CD14-positive monocyte (primary cell): ENCODE data around the gene ME3. TPM values are rescaled to one million over a fixed set of nuclear protein-coding genes. Genes with fewer than 3 reads are reported as not detected.

Source experiments
- DNase-seq, 3 donors: peaks; one replicate each; pipeline ENCODE4 v3.0.0-alpha.2; 2011 to 2022
- H2AFZ ChIP-seq: 2 replicates; pipeline ENCODE4 v1.6.0; 2012; ENCODE audit warnings: mild to moderate bottlenecking, low read depth, low read length, inconsistent platforms; ENCODE audit not compliant: insufficient read depth, poor library complexity, severe bottlenecking
- H3K27ac ChIP-seq, 2 donors: 1 replicate in 1 of 2; 2 replicates in 1 of 2; pipeline ENCODE4 v1.5.1; 2012 to 2013; ENCODE audit warnings: low read length in 2 of 2, control low read depth in 1 of 2, inconsistent platforms in 1 of 2, low read depth in 1 of 2, mild to moderate bottlenecking in 1 of 2
- H3K27me3 ChIP-seq, 2 donors: one replicate each; pipeline versions ENCODE4 v1.6.0 to v1.6.1; 2011 to 2013; ENCODE audit warnings: low read length in 2 of 2; ENCODE audit not compliant: control insufficient read depth in 2 of 2, insufficient read depth in 2 of 2
- H3K36me3 ChIP-seq, 2 donors: replicated peaks in 1 of 2; 1 replicate in 1 of 2; 2 replicates in 1 of 2; pipeline versions ENCODE4 v1.5.1 to v1.6.1; 2012 to 2013; ENCODE audit warnings: low read length in 2 of 2, control low read depth in 1 of 2, inconsistent platforms in 1 of 2, mild to moderate bottlenecking in 1 of 2; ENCODE audit not compliant: insufficient read depth in 2 of 2, control insufficient read depth in 1 of 2
- H3K4me1 ChIP-seq, 2 donors: 1 replicate in 1 of 2; 2 replicates in 1 of 2; pipeline versions ENCODE4 v1.5.1 to v1.6.1; 2012 to 2013; ENCODE audit warnings: low read length in 2 of 2, control low read depth in 1 of 2, inconsistent platforms in 1 of 2, mild to moderate bottlenecking in 1 of 2, moderate library complexity in 1 of 2; ENCODE audit not compliant: insufficient read depth in 2 of 2, control insufficient read depth in 1 of 2
- H3K4me2 ChIP-seq: replicated peaks from 2 replicates; pipeline ENCODE3; 2012; ENCODE audit warnings: low read length, moderate library complexity, mild to moderate bottlenecking; ENCODE audit not compliant: poor library complexity, severe bottlenecking; ENCODE audit errors: extremely low read depth
- H3K4me3 ChIP-seq, 3 experiments: fragments of 200-600 bp in 1 of 3; sonication (generic) in 1 of 3; replicated peaks in 1 of 3; 1 replicate in 2 of 3; 2 replicates in 1 of 3; pipeline ENCODE4 v1.5.1; 2011 to 2013; ENCODE audit warnings: low read length in 3 of 3, mild to moderate bottlenecking in 3 of 3, control low read depth in 2 of 3, low read depth in 2 of 3, inconsistent platforms in 1 of 3, moderate library complexity in 1 of 3
- H3K79me2 ChIP-seq: 2 replicates; pipeline ENCODE4 v1.6.0; 2012; ENCODE audit warnings: mild to moderate bottlenecking, control low read depth, inconsistent platforms, low read length, moderate library complexity; ENCODE audit not compliant: insufficient read depth
- H3K9ac ChIP-seq: 2 replicates; pipeline ENCODE4 v1.6.0; 2017; ENCODE audit warnings: low read length, mild to moderate bottlenecking; ENCODE audit not compliant: insufficient read depth, poor library complexity, severe bottlenecking
- H3K9me3 ChIP-seq, 2 donors: replicated peaks in 1 of 2; 1 replicate in 1 of 2; 2 replicates in 1 of 2; pipeline versions ENCODE4 v1.5.1 to v1.6.1; 2012 to 2013; ENCODE audit warnings: low read length in 2 of 2, control low read depth in 1 of 2; ENCODE audit not compliant: control insufficient read depth in 1 of 2, insufficient read depth in 1 of 2
- H4K20me1 ChIP-seq: 2 replicates; pipeline ENCODE4 v1.6.0; 2012; ENCODE audit warnings: mild to moderate bottlenecking, low read length, control low read depth, moderate library complexity; ENCODE audit not compliant: insufficient read depth
- H3K27ac Mint-ChIP-seq, 7 donors: one replicate each; pipeline ENCODE4 v1.8.0; 2020; ENCODE audit warnings: mild to moderate bottlenecking in 7 of 7, mixed read lengths in 7 of 7, moderate library complexity in 6 of 7, inconsistent platforms in 2 of 7
- H3K27me3 Mint-ChIP-seq, 3 donors: one replicate each; pipeline ENCODE4 v1.8.0; 2021 to 2022; ENCODE audit warnings: low read depth in 3 of 3, mild to moderate bottlenecking in 3 of 3, mixed read lengths in 3 of 3, moderate library complexity in 3 of 3, inconsistent platforms in 1 of 3
- H3K36me3 Mint-ChIP-seq, 2 donors: one replicate each; pipeline ENCODE4 v1.8.0; 2020; ENCODE audit warnings: mixed read lengths in 2 of 2, inconsistent platforms in 1 of 2, mild to moderate bottlenecking in 1 of 2
- H3K4me1 Mint-ChIP-seq: one replicate; pipeline ENCODE4 v1.8.0; 2020; ENCODE audit warnings: mild to moderate bottlenecking, mixed read lengths
- H3K4me3 Mint-ChIP-seq, 2 donors: one replicate each; pipeline ENCODE4 v1.8.0; 2020; ENCODE audit warnings: mild to moderate bottlenecking in 2 of 2, mixed read lengths in 2 of 2, moderate library complexity in 1 of 2
- H3K9me3 Mint-ChIP-seq, 7 donors: one replicate each; pipeline ENCODE4 v1.8.0; 2020 to 2022; ENCODE audit warnings: mixed read lengths in 7 of 7, mild to moderate bottlenecking in 6 of 7, moderate library complexity in 6 of 7, inconsistent platforms in 2 of 7
- CTCF ChIP-seq: fragments of 200-600 bp; IDR thresholded peaks from one replicate; pipeline ENCODE4 v1.8.0; 2022; ENCODE audit warnings: antibody characterized with exemption, mild to moderate bottlenecking
- WGBS: methylation state at CpG from one replicate; pipeline ENCODE4 v1.1.5; 2013; ENCODE audit warnings: missing lambda C conversion rate; ENCODE audit not compliant: insufficient coverage; 5-methylcytosine and 5-hydroxymethylcytosine counted together
- intact Hi-C, 2 donors: fragments of 100-400 bp; cut with micrococcal nuclease; formaldehyde crosslinking; loops; one replicate each; pipeline versions ENCODE4 v1.15.0 to v1.15.1; 2023
- polyA plus RNA-seq, 3 donors: library from polyadenylated mRNA; depleted of rRNA in 1 of 3; unstranded in 2 of 3; stranded (reverse) in 1 of 3; fragments of 300-500 nt in 2 of 3; fragments of >200 nt in 1 of 3; fragmentation: Illumina TruSeq in 2 of 3; gene quantifications; 1 replicate in 2 of 3; 2 replicates in 1 of 3; pipeline ENCODE4 v1.2.3, GENCODE V29; 2012 to 2021

Gene ME3
- polyA plus RNA-seq, 3 donors = 0.31 to 3.0 (median 0.42) TPM

GRCh38 chr11:86586307-86586706, 86.1 kb downstream of the ME3 start:
- no peak overlapping the region for H3K9ac ChIP-seq
- H3K27ac ChIP-seq = no peak overlapping the region
- H3K27me3 ChIP-seq = no peaks in the 10 kb centered on the region
- no peak for TF ChIP-seq CTCF
- intact Hi-C loops = no loop called here
- Mint-ChIP-seq H3K4me1 (no peaks in the 10 kb centered on the region), H3K36me3 (no peaks in the 10 kb centered on the region), H3K27ac (no peak overlapping the region), H3K27me3 (peaks cover 0 to 1% (median 0%) of the 10 kb centered on the region in 3 donors), H3K4me3 (no peak overlapping the region), H3K9me3 (peaks cover 0 to under 1% (median 0%) of the 10 kb centered on the region in 7 donors)
- no peaks in the 10 kb centered on the region for H3K4me1 ChIP-seq
- no peaks in the 10 kb centered on the region for H3K9me3 ChIP-seq
- DNase-seq = no peak
- 87% methylated on average over 3 of the region's 3 CpGs for WGBS
- H3K36me3 ChIP-seq = no peaks in the 10 kb centered on the region
- H4K20me1 ChIP-seq = no peaks in the 10 kb centered on the region
- no peaks in the 10 kb centered on the region for H3K79me2 ChIP-seq
- H2AFZ ChIP-seq = no peak overlapping the region
- H3K4me3 ChIP-seq = no peak overlapping the region
- no peak overlapping the region for H3K4me2 ChIP-seq

GRCh38 chr11:86582898-86583297, 89.5 kb downstream of the ME3 start:
- Histone ChIP-seq H3K27me3 (no peaks in the 10 kb centered on the region), H3K9me3 (no peaks in the 10 kb centered on the region), H3K4me2 (no peak overlapping the region), H4K20me1 (no peaks in the 10 kb centered on the region), H3K9ac (no peak overlapping the region), H3K4me3 (no peak overlapping the region), H2AFZ (no peak overlapping the region), H3K79me2 (no peaks in the 10 kb centered on the region), H3K36me3 (no peaks in the 10 kb centered on the region), H3K4me1 (no peaks in the 10 kb centered on the region), H3K27ac (no peak overlapping the region)
- Mint-ChIP-seq H3K36me3 (no peaks in the 10 kb centered on the region), H3K4me3 (no peak overlapping the region), H3K27me3 (peaks cover 0 to 1% (median 0%) of the 10 kb centered on the region in 3 donors), H3K27ac (no peak overlapping the region), H3K9me3 (no peaks in the 10 kb centered on the region), H3K4me1 (no peaks in the 10 kb centered on the region)
- intact Hi-C loops = no loop called here
- no CpG with 5 or more reads among the region's 3 CpGs for WGBS
- no peak for DNase-seq
- no peak for TF ChIP-seq CTCF
